LNCAP (cell line): ENCODE results near the gene TAF11L4.
"Not testable (repeated sequence)": the region's sequence is repeated elsewhere in the genome, so short reads cannot be mapped to it uniquely, and the experiment has no call there.

Experiments used
- CTCF ChIP-seq: fragments of 450-650 bp; IDR thresholded peaks from 2 replicates; pipeline ENCODE4 v1.5.1; 2017; ENCODE audit warnings: mild to moderate bottlenecking

Gene TAF11L4

GRCh38 chr5:17497931-17498330, 23.7 kb upstream of the TAF11L4 start, which contains the start of gene TAF11L2:
Gene TAF11L2 (plus strand): TSS chr5:17498231.
- not testable (repeated sequence) for TF ChIP-seq CTCF

- no peak for TF ChIP-seq CTCF
These were observed 9.8 kb upstream of the TAF11L4 start for GRCh38 chr5:17511775-17512325.

- TF ChIP-seq CTCF, result not testable (repeated sequence)
These were observed 3.5 kb upstream of the TAF11L4 start, which contains the start of gene TAF11L3 for GRCh38 chr5:17518067-17518466. Gene TAF11L3 (plus strand): TSS chr5:17518367.

- not testable (repeated sequence) for TF ChIP-seq CTCF
These were observed 3.3 kb downstream of the TAF11L4 start, which contains the start of gene TAF11L5 for GRCh38 chr5:17524935-17525334. Gene TAF11L5 (plus strand): TSS chr5:17525235.

- TF ChIP-seq CTCF, result not testable (repeated sequence)
These were observed 6.8 kb downstream of the TAF11L4 start, which contains the start of gene TAF11L6 for GRCh38 chr5:17528369-17528768. Gene TAF11L6 (plus strand): TSS chr5:17528669.
